GM12878 (cell line): Measurements from ENCODE around the gene GM2A. TPM values are rescaled to one million over a fixed set of nuclear protein-coding genes. Genes with fewer than 3 reads are reported as not detected.

Experiments used
- ATAC-seq: fragments of 200-7000 bp; cut with Tn5 transposase; 3 replicates; pipeline ENCODE4 v1.9.1; 2020; ENCODE audit warnings: mild to moderate bottlenecking, moderate library complexity
- BruUV-seq: library from RNA; stranded (reverse); fragments of 400-500 nt; replicated peaks from 2 replicates; lab custom pipeline; 2021; lab: Mats Ljungman, UMichigan
- CTCF ChIA-PET: fragments of 300-600 bp; sonication (Branson Sonifier 250); formaldehyde crosslinking; extraction: SDS; loops from one replicate; lab custom pipeline; 2021; ENCODE audit warnings: inconsistent platforms; lab: Yijun Ruan, JAX
- POLR2A ChIA-PET: fragments of 350-600 bp; formaldehyde crosslinking; extraction: SDS; loops from one replicate; lab custom pipeline; 2021; ENCODE audit warnings: inconsistent platforms; lab: Charles Lee
- RAD21 ChIA-PET: fragments of 300-600 bp; sonication (Branson Sonifier 250); formaldehyde crosslinking; loops from one replicate; lab custom pipeline; 2023; ENCODE audit warnings: antibody characterized with exemption; ENCODE audit not compliant: unreplicated experiment; lab: Charles Lee
- SMC1A ChIA-PET: fragments of 300-600 bp; sonication (Branson Sonifier 250); formaldehyde crosslinking; loops from one replicate; lab custom pipeline; 2023; ENCODE audit not compliant: unreplicated experiment, uncharacterized antibody; lab: Charles Lee
- DNase-seq: peaks from one replicate; pipeline ENCODE4 v3.0.0-alpha.2; 2011; ENCODE audit warnings: low read depth, low spot score
- FAIRE-seq: peaks from 3 replicates; lab custom pipeline; 2011; peaks lifted over from hg19 to GRCh38; lab: Jason Lieb, UNC
- H2AFZ ChIP-seq: 2 replicates; pipeline ENCODE4 v1.6.0; 2011; ENCODE audit warnings: low read depth, low read length, control low read depth; ENCODE audit not compliant: control insufficient read depth
- H3K27ac ChIP-seq: 2 replicates; pipeline ENCODE4 v1.5.1; 2011; ENCODE audit warnings: control low read depth; ENCODE audit not compliant: control insufficient read depth, insufficient read depth
- H3K27me3 ChIP-seq, 2 experiments: replicated peaks in 1 of 2; 2 replicates each; pipeline versions ENCODE4 v1.6.0 to v1.6.1; 2011; ENCODE audit warnings: low read length in 1 of 2; ENCODE audit not compliant: control insufficient read depth in 2 of 2, insufficient read depth in 2 of 2
- H3K36me3 ChIP-seq, 2 experiments: 2 replicates each; pipeline ENCODE4 v1.5.1; 2011; ENCODE audit warnings: low read length in 1 of 2; ENCODE audit not compliant: control insufficient read depth in 2 of 2, insufficient read depth in 2 of 2
- H3K4me1 ChIP-seq: 2 replicates; pipeline ENCODE4 v1.6.1; 2011; ENCODE audit warnings: mild to moderate bottlenecking, low read length, moderate library complexity, mixed read lengths; ENCODE audit not compliant: control insufficient read depth, insufficient read depth
- H3K4me2 ChIP-seq: 2 replicates; pipeline ENCODE4 v1.6.0; 2011; ENCODE audit warnings: control low read depth; ENCODE audit not compliant: control insufficient read depth, insufficient read depth
- H3K4me3 ChIP-seq: fragments of 200-600 bp; sonication (generic); 2 replicates; pipeline ENCODE4 v1.5.1; 2016
- H3K79me2 ChIP-seq: 2 replicates; pipeline ENCODE4 v1.6.0; 2011; ENCODE audit warnings: low read length; ENCODE audit not compliant: control insufficient read depth, insufficient read depth
- H3K9ac ChIP-seq: 2 replicates; pipeline ENCODE4 v1.8.0; 2011; ENCODE audit warnings: low read length, control low read depth, mixed read lengths; ENCODE audit not compliant: control insufficient read depth, insufficient read depth
- H3K9me3 ChIP-seq: replicated peaks from 3 replicates; pipeline ENCODE4 v1.5.1; 2011; ENCODE audit warnings: mild to moderate bottlenecking, low read length; ENCODE audit not compliant: control insufficient read depth, insufficient read depth
- H4K20me1 ChIP-seq: 2 replicates; pipeline ENCODE4 v1.6.0; 2011; ENCODE audit not compliant: control insufficient read depth, insufficient read depth
- ASH2L ChIP-seq: fragments of 300-600, 200-600 bp; sonication (generic); IDR thresholded peaks from 2 replicates; pipeline ENCODE4 v1.6.1; 2017; ENCODE audit warnings: low read depth, mild to moderate bottlenecking, borderline replicate concordance
- FOXK2 ChIP-seq: fragments of 450-650 bp; IDR thresholded peaks from 2 replicates; pipeline ENCODE4 v1.6.1; 2017; ENCODE audit warnings: mild to moderate bottlenecking, moderate library complexity
- GABPA ChIP-seq: IDR thresholded peaks from 2 replicates; pipeline ENCODE4 v1.6.1; 2014; ENCODE audit warnings: antibody characterized with exemption, low read depth, mild to moderate bottlenecking, inconsistent platforms
- HDAC2 ChIP-seq: fragments of 200-600 bp; sonication (generic); IDR thresholded peaks from 2 replicates; pipeline ENCODE4 v1.6.1; 2017
- RELB ChIP-seq: fragments of 450-650 bp; IDR thresholded peaks from 2 replicates; pipeline ENCODE4 v1.6.1; 2017; ENCODE audit warnings: low read depth, mild to moderate bottlenecking, moderate library complexity
- SIX5 ChIP-seq: IDR thresholded peaks from 2 replicates; pipeline ENCODE4 v1.6.1; 2011; ENCODE audit warnings: mild to moderate bottlenecking, low read depth, low read length, moderate library complexity; ENCODE audit not compliant: severe bottlenecking
- SP1 ChIP-seq: IDR thresholded peaks from one replicate; pipeline ENCODE4 v1.6.1; 2011; ENCODE audit warnings: low read depth, low read length
- SUPT20H ChIP-seq: IDR thresholded peaks from 2 replicates; pipeline ENCODE4 v1.6.1; 2011; ENCODE audit warnings: low read depth, mild to moderate bottlenecking, low read length, moderate library complexity, borderline replicate concordance; ENCODE audit not compliant: control insufficient read depth
- TCF12 ChIP-seq: IDR thresholded peaks from 2 replicates; pipeline ENCODE4 v1.6.1; 2011; ENCODE audit warnings: low read depth, mild to moderate bottlenecking, low read length
- TCF3 ChIP-seq: IDR thresholded peaks from 2 replicates; pipeline ENCODE4 v1.6.1; 2012; ENCODE audit warnings: low read depth, mild to moderate bottlenecking, low read length, borderline replicate concordance; ENCODE audit not compliant: insufficient read depth
- ZBED1 ChIP-seq: IDR thresholded peaks from 2 replicates; pipeline ENCODE4 v1.6.1; 2016; ENCODE audit warnings: borderline replicate concordance
- ZNF687 ChIP-seq: fragments of 450-650 bp; IDR thresholded peaks from 2 replicates; pipeline ENCODE4 v1.6.1; 2017; ENCODE audit warnings: mild to moderate bottlenecking, moderate library complexity
- in situ Hi-C: fragments of 300-500 bp; cut with MboI; formaldehyde crosslinking; loops from 9 replicates; pipeline ENCODE4 v1.14.3; 2018; ENCODE audit warnings: mixed read lengths
- intact Hi-C: fragments of 100-400 bp; cut with micrococcal nuclease; formaldehyde crosslinking; loops from one replicate; pipeline ENCODE4 v1.14.2; 2022; ENCODE audit not compliant: unreplicated experiment
- polyA plus RNA-seq, 11 experiments: library from polyadenylated mRNA; depleted of rRNA in 4 of 11; unstranded in 6 of 11; stranded (reverse) in 5 of 11; fragments of >200 nt; fragmentation: Nextera tagmentation in 4 of 11; fragmentation: Illumina TruSeq in 1 of 11; extraction: Ambion mirVana in 4 of 11; extraction: Trizol in 1 of 11; gene quantifications; 1 replicate in 1 of 11; 2 replicates in 10 of 11; pipeline versions ENCODE4 v1.2.1 to v1.2.3, GENCODE V29; 2011 to 2016; ENCODE audit warnings: inconsistent platforms in 2 of 11, missing spikeins in 2 of 11, low read depth in 1 of 11
- total RNA-seq, 4 experiments: library from RNA; depleted of rRNA in 3 of 4; stranded (reverse); fragments of >200 nt in 3 of 4; fragmentation: Illumina TruSeq in 1 of 4; extraction: Trizol in 1 of 4; gene quantifications; 2 replicates each; pipeline versions ENCODE4 v1.2.1 to v1.2.3, GENCODE V29; 2013 to 2021

The GM2A gene
- total and polyA plus RNA-seq, 10 of the 15 experiments (the other 5 are each of a cell fraction or from before 2014, with no cell fraction given) = 33.6 to 106 (median 68.2) TPM

DNA sequence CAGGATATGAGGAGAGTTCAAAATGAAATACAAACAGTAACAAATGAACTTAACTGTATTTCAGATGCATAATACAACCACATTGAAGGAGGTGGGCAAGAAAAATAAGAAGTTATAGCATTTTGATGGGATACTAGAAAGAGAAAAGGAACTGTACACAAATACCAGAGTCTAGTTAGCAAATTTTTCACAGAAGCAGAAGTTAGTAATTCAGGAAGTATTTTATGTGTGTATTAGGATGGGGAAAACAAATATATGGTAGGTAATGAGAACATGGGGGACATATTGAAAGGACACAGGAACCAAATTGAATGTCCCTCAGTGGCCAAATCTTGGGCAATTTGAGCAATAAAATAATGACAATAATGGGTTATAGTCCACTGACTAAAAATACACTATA, 18.4 kb downstream of the GM2A start:
- Histone ChIP-seq H3K36me3 (peaks cover 16 to 17% of the 10 kb centered on the region in 2 experiments), H3K79me2 (no peaks in the 10 kb centered on the region), H3K27me3 (no peaks in the 10 kb centered on the region), H3K9ac (no peak overlapping the region), H3K27ac (no peak overlapping the region), H2AFZ (no peak overlapping the region), H4K20me1 (no peaks in the 10 kb centered on the region), H3K4me2 (no peak overlapping the region), H3K4me1 (peaks cover 3% of the 10 kb centered on the region), H3K4me3 (no peak overlapping the region), H3K9me3 (no peaks in the 10 kb centered on the region)
- BruUV-seq = TSS peak; percentile 6
- CTCF ChIA-PET = interaction anchor here (0.8 to 0.9 kb wide), 3 partner anchors 14 to 18 kb away, joined by 3 read pairs; partner anchors contain the start of gene GM2A
- intact Hi-C loops (no loop called here), in situ Hi-C loops (no loop called here)
- ATAC-seq (no peak), DNase-seq (no peak), FAIRE-seq (no peak)
- TF ChIP-seq SIX5 (no peak), ZNF687 (no peak), TCF12 (no peak), ZBED1 (no peak), SUPT20H (no peak), GABPA (no peak), TCF3 (no peak), RELB (no peak), FOXK2 (no peak), HDAC2 (no peak), ASH2L (no peak), SP1 (no peak)
- POLR2A ChIA-PET = interaction anchor here (0.6 to 1.6 kb wide), 4 partner anchors 13 to 79 kb away, joined by 3 to 6 read pairs (median 4); partner anchors contain the start of gene GM2A
- RAD21 ChIA-PET = interaction anchor here (0.8 kb wide), 1 partner anchor 33 kb away, joined by 3 read pairs; no protein-coding TSS in a partner anchor
- SMC1A ChIA-PET = interaction anchor here (0.6 to 3.0 kb wide), 7 partner anchors 13 to 106 kb away, joined by 3 to 14 read pairs (median 3); partner anchors contain the start of gene GM2A
